SJCRH30 (cell line): ENCODE measurements around the gene RPIA. TPM values are rescaled to one million over a fixed set of nuclear protein-coding genes. Genes with fewer than 3 reads are reported as not detected.
"Not testable (repeated sequence)": the region's sequence is repeated elsewhere in the genome, so short reads cannot be mapped to it uniquely, and the experiment has no call there.

Experiments
- DNase-seq, 2 experiments: peaks; one replicate each; pipeline ENCODE4 v3.0.0-alpha.2; 2015 to 2020
- H3K27ac ChIP-seq: fragments of 250-450 bp; sonication (Bioruptor Pico); 2 replicates; pipeline ENCODE4 v1.5.1; 2020; ENCODE audit warnings: mild to moderate bottlenecking, moderate library complexity
- H3K27me3 ChIP-seq: fragments of 250-450 bp; sonication (Bioruptor Pico); 2 replicates; pipeline ENCODE4 v1.5.1; 2020; ENCODE audit warnings: mild to moderate bottlenecking, moderate library complexity
- H3K36me3 ChIP-seq: fragments of 250-450 bp; sonication (Bioruptor Pico); 2 replicates; pipeline ENCODE4 v1.5.1; 2020; ENCODE audit warnings: mild to moderate bottlenecking, moderate library complexity
- H3K4me1 ChIP-seq: fragments of 250-450 bp; sonication (Bioruptor Pico); 2 replicates; pipeline ENCODE4 v1.5.1; 2020; ENCODE audit warnings: mild to moderate bottlenecking, moderate library complexity
- H3K4me3 ChIP-seq: fragments of 250-450 bp; sonication (Bioruptor Pico); 2 replicates; pipeline ENCODE4 v1.5.1; 2020; ENCODE audit warnings: mild to moderate bottlenecking, moderate library complexity
- H3K9me3 ChIP-seq: fragments of 250-450 bp; sonication (Bioruptor Pico); replicated peaks from 2 replicates; pipeline ENCODE4 v1.5.1; 2020; ENCODE audit warnings: mild to moderate bottlenecking, moderate library complexity
- total RNA-seq: library from RNA; depleted of rRNA; stranded (reverse); fragments of >200 nt; shearing (Covaris generic); gene quantifications from 2 replicates; pipeline ENCODE4 v1.2.3, GENCODE V29; 2014

RPIA gene
- total RNA-seq, 1 experiment from 2014 or later, result 18.3 TPM

- Histone ChIP-seq H3K9me3 (no peaks in the 10 kb centered on the region; the same call in 1 of the 2 replicates), H3K4me1 (no peaks in the 10 kb centered on the region), H3K27me3 (no peaks in the 10 kb centered on the region), H3K36me3 (peaks cover 9% of the 10 kb centered on the region), H3K4me3 (no peak overlapping the region), H3K27ac (no peak overlapping the region)
- no peak for DNase-seq
Measured at GRCh38 chr2:88735133-88735532, 43.7 kb downstream of the RPIA start.

- no peak for DNase-seq
- no peak overlapping the region for H3K4me3 ChIP-seq
- peaks cover 9% of the 10 kb centered on the region for H3K36me3 ChIP-seq
- H3K27me3 ChIP-seq, result no peaks in the 10 kb centered on the region
- H3K4me1 ChIP-seq, result no peaks in the 10 kb centered on the region
- no peak overlapping the region for H3K27ac ChIP-seq
- no peaks in the 10 kb centered on the region; the same call in 1 of the 2 replicates for H3K9me3 ChIP-seq
Measured at GRCh38 chr2:88735853-88736252, 44.4 kb downstream of the RPIA start.

GRCh38 chr2:88736437-88736836, 45.0 kb downstream of the RPIA start:
- H3K36me3 ChIP-seq, result peaks cover 12% of the 10 kb centered on the region
- H3K4me1 ChIP-seq, result no peaks in the 10 kb centered on the region
- no peaks in the 10 kb centered on the region; the same call in 1 of the 2 replicates for H3K9me3 ChIP-seq
- H3K4me3 ChIP-seq, result no peak overlapping the region
- no peaks in the 10 kb centered on the region for H3K27me3 ChIP-seq
- no peak overlapping the region for H3K27ac ChIP-seq
- DNase-seq, result no peak

GRCh38 chr2:88737385-88737784, 45.9 kb downstream of the RPIA start:
- Histone ChIP-seq H3K27me3 (no peaks in the 10 kb centered on the region), H3K27ac (no peak overlapping the region), H3K9me3 (no peaks in the 10 kb centered on the region; the same call in 1 of the 2 replicates), H3K4me1 (no peaks in the 10 kb centered on the region), H3K4me3 (no peak overlapping the region), H3K36me3 (peaks cover 16% of the 10 kb centered on the region)
- no peak for DNase-seq

- H3K27ac ChIP-seq, result no peak overlapping the region
- H3K9me3 ChIP-seq, result no peaks in the 10 kb centered on the region; the same call in 1 of the 2 replicates
- DNase-seq, result no peak
- H3K4me1 ChIP-seq, result no peaks in the 10 kb centered on the region
- peaks cover 17% of the 10 kb centered on the region for H3K36me3 ChIP-seq
- no peaks in the 10 kb centered on the region for H3K27me3 ChIP-seq
- H3K4me3 ChIP-seq, result no peak overlapping the region
Measured at GRCh38 chr2:88738271-88738670, 46.8 kb downstream of the RPIA start.

GRCh38 chr2:88739985-88740600, 48.6 kb downstream of the RPIA start:
- Histone ChIP-seq H3K27ac (no peak overlapping the region), H3K36me3 (peaks cover 31% of the 10 kb centered on the region), H3K27me3 (no peaks in the 10 kb centered on the region), H3K4me3 (no peak overlapping the region), H3K9me3 (no peaks in the 10 kb centered on the region; the same call in 1 of the 2 replicates), H3K4me1 (no peaks in the 10 kb centered on the region)
- DNase-seq, result peak; percentile 62 to 87

GRCh38 chr2:88746929-88747490, 55.5 kb downstream of the RPIA start:
- DNase-seq, result no peak
- H3K9me3 ChIP-seq, result no peaks in the 10 kb centered on the region; the same call in 1 of the 2 replicates
- peaks cover 49% of the 10 kb centered on the region for H3K36me3 ChIP-seq
- H3K4me1 ChIP-seq, result no peaks in the 10 kb centered on the region
- H3K4me3 ChIP-seq, result no peak overlapping the region
- H3K27me3 ChIP-seq, result no peaks in the 10 kb centered on the region
- no peak overlapping the region for H3K27ac ChIP-seq

- peaks cover 45% of the 10 kb centered on the region for H3K36me3 ChIP-seq
- H3K27ac ChIP-seq, result no peak overlapping the region
- no peaks in the 10 kb centered on the region for H3K27me3 ChIP-seq
- no peak for DNase-seq
- H3K4me1 ChIP-seq, result no peaks in the 10 kb centered on the region
- no peaks in the 10 kb centered on the region; the same call in 1 of the 2 replicates for H3K9me3 ChIP-seq
- H3K4me3 ChIP-seq, result no peak overlapping the region
Measured at GRCh38 chr2:88747990-88748389, 56.5 kb downstream of the RPIA start.

GRCh38 chr2:88751768-88752167, 60.3 kb downstream of the RPIA start:
- no peaks in the 10 kb centered on the region for H3K9me3 ChIP-seq
- peaks cover 15% of the 10 kb centered on the region for H3K36me3 ChIP-seq
- H3K27me3 ChIP-seq, result no peaks in the 10 kb centered on the region
- no peak overlapping the region for H3K4me3 ChIP-seq
- no peaks in the 10 kb centered on the region for H3K4me1 ChIP-seq
- H3K27ac ChIP-seq, result no peak overlapping the region
- DNase-seq, result no peak

- DNase-seq, result no peak
- Histone ChIP-seq H3K27ac (no peak overlapping the region), H3K27me3 (no peaks in the 10 kb centered on the region), H3K4me1 (no peaks in the 10 kb centered on the region), H3K9me3 (no peaks in the 10 kb centered on the region), H3K4me3 (no peak overlapping the region), H3K36me3 (peaks cover 10% of the 10 kb centered on the region)
Measured at GRCh38 chr2:88753833-88754584, 62.5 kb downstream of the RPIA start.

- no peaks in the 10 kb centered on the region for H3K4me1 ChIP-seq
- H3K4me3 ChIP-seq, result no peak overlapping the region
- H3K9me3 ChIP-seq, result no peaks in the 10 kb centered on the region
- DNase-seq, result no peak
- H3K36me3 ChIP-seq, result peaks cover 10% of the 10 kb centered on the region
- H3K27me3 ChIP-seq, result no peaks in the 10 kb centered on the region
- no peak overlapping the region for H3K27ac ChIP-seq
Measured at GRCh38 chr2:88754585-88755320, 63.3 kb downstream of the RPIA start.

GRCh38 chr2:88755836-88756235, 64.4 kb downstream of the RPIA start:
- H3K4me3 ChIP-seq, result no peak overlapping the region
- H3K36me3 ChIP-seq, result peaks cover 7% of the 10 kb centered on the region
- no peak for DNase-seq
- no peaks in the 10 kb centered on the region for H3K9me3 ChIP-seq
- no peaks in the 10 kb centered on the region for H3K27me3 ChIP-seq
- no peaks in the 10 kb centered on the region for H3K4me1 ChIP-seq
- H3K27ac ChIP-seq, result no peak overlapping the region

GRCh38 chr2:88757025-88757424, 65.6 kb downstream of the RPIA start:
- DNase-seq, result no peak
- Histone ChIP-seq H3K4me1 (no peaks in the 10 kb centered on the region), H3K4me3 (no peak overlapping the region), H3K27me3 (no peaks in the 10 kb centered on the region), H3K36me3 (no peaks in the 10 kb centered on the region; the same call in 1 of the 2 replicates), H3K9me3 (no peaks in the 10 kb centered on the region), H3K27ac (no peak overlapping the region)

- H3K27me3 ChIP-seq, H3K9me3 ChIP-seq, H3K4me1 ChIP-seq, H3K27ac ChIP-seq, DNase-seq, H3K4me3 ChIP-seq, H3K36me3 ChIP-seq: not testable (repeated sequence)
Measured at GRCh38 chr2:88758702-88759101, 67.2 kb downstream of the RPIA start.
